HEK293 (cell line): ENCODE results near the gene MYL6B.

Experiments
- BCL11A ChIP-seq: fragments of 450-650 bp; formaldehyde crosslinking; IDR thresholded peaks from 2 replicates; pipeline ENCODE4 v1.5.1; 2016; ENCODE audit warnings: low read depth, missing biosample characterization, missing genetic modification characterization
- EGR2 ChIP-seq: fragments of 450-650 bp; formaldehyde crosslinking; IDR thresholded peaks from 2 replicates; pipeline ENCODE4 v1.5.1; 2016; ENCODE audit warnings: low read depth, missing biosample characterization, missing genetic modification characterization
- HOXC10 ChIP-seq: sonication (generic); formaldehyde crosslinking; IDR thresholded peaks from 2 replicates; pipeline ENCODE4 v1.8.1; 2023; ENCODE audit warnings: mild to moderate bottlenecking, missing genetic modification reagents
- IKZF3 ChIP-seq: fragments of 450-650 bp; IDR thresholded peaks from 2 replicates; pipeline ENCODE4 v1.5.0; 2018; ENCODE audit warnings: missing biosample characterization, mild to moderate bottlenecking, missing genetic modification characterization, moderate library complexity
- KLF16 ChIP-seq: fragments of 450-650 bp; formaldehyde crosslinking; IDR thresholded peaks from 2 replicates; pipeline ENCODE4 v1.5.1; 2017; ENCODE audit warnings: missing biosample characterization, missing genetic modification characterization
- MEIS1 ChIP-seq: sonication (generic); formaldehyde crosslinking; IDR thresholded peaks from 2 replicates; pipeline ENCODE4 v1.8.1; 2022; ENCODE audit warnings: missing genetic modification reagents, mild to moderate bottlenecking, borderline replicate concordance
- RBAK ChIP-seq: fragments of 450-650 bp; formaldehyde crosslinking; IDR thresholded peaks from 2 replicates; pipeline ENCODE4 v1.5.1; 2016; ENCODE audit warnings: missing biosample characterization, missing genetic modification characterization
- SP2 ChIP-seq: fragments of 450-650 bp; formaldehyde crosslinking; IDR thresholded peaks from 2 replicates; pipeline ENCODE4 v1.5.1; 2016; ENCODE audit warnings: missing biosample characterization, missing genetic modification characterization
- TCF7L2 ChIP-seq: IDR thresholded peaks from 2 replicates; pipeline ENCODE4 v1.6.1; 2011; ENCODE audit warnings: low read depth, mild to moderate bottlenecking, inconsistent platforms, low read length, moderate library complexity, borderline replicate concordance
- ZBTB20 ChIP-seq: fragments of 450-650 bp; formaldehyde crosslinking; IDR thresholded peaks from 2 replicates; pipeline ENCODE4 v1.5.1; 2016; ENCODE audit warnings: missing biosample characterization, missing genetic modification characterization
- ZBTB48 ChIP-seq: fragments of 450-650 bp; formaldehyde crosslinking; IDR thresholded peaks from 2 replicates; pipeline ENCODE4 v1.5.1; 2016; ENCODE audit warnings: missing biosample characterization, missing genetic modification characterization
- ZBTB7A ChIP-seq: fragments of 450-650 bp; formaldehyde crosslinking; IDR thresholded peaks from 2 replicates; pipeline ENCODE4 v1.5.1; 2016; ENCODE audit warnings: low read depth, missing biosample characterization, missing genetic modification characterization
- ZIC2 ChIP-seq: fragments of 450-650 bp; formaldehyde crosslinking; IDR thresholded peaks from 2 replicates; pipeline ENCODE4 v1.5.1; 2016; ENCODE audit warnings: missing biosample characterization, missing genetic modification characterization
- ZNF114 ChIP-seq: fragments of 450-650 bp; formaldehyde crosslinking; IDR thresholded peaks from 2 replicates; pipeline ENCODE4 v1.5.0; 2017; ENCODE audit warnings: missing biosample characterization, missing genetic modification characterization
- ZNF155 ChIP-seq: fragments of 450-650 bp; formaldehyde crosslinking; IDR thresholded peaks from 2 replicates; pipeline ENCODE4 v1.5.1; 2016; ENCODE audit warnings: missing biosample characterization, missing genetic modification characterization
- ZNF23 ChIP-seq: fragments of 450-650 bp; formaldehyde crosslinking; IDR thresholded peaks from 2 replicates; pipeline ENCODE4 v1.5.1; 2016; ENCODE audit warnings: missing biosample characterization, missing genetic modification characterization, borderline replicate concordance
- ZNF354C ChIP-seq: fragments of 450-650 bp; formaldehyde crosslinking; IDR thresholded peaks from 2 replicates; pipeline ENCODE4 v1.5.1; 2016; ENCODE audit warnings: missing biosample characterization, missing genetic modification characterization, low read depth, borderline replicate concordance
- ZNF394 ChIP-seq: fragments of 450-650 bp; formaldehyde crosslinking; IDR thresholded peaks from 2 replicates; pipeline ENCODE4 v1.5.1; 2016; ENCODE audit warnings: missing biosample characterization, missing genetic modification characterization, mild to moderate bottlenecking, moderate library complexity, borderline replicate concordance
- ZNF433 ChIP-seq: fragments of 450-650 bp; formaldehyde crosslinking; IDR thresholded peaks from 2 replicates; pipeline ENCODE4 v1.5.1; 2016; ENCODE audit warnings: missing biosample characterization, missing genetic modification characterization, low read depth
- ZNF549 ChIP-seq: fragments of 450-650 bp; IDR thresholded peaks from 2 replicates; pipeline ENCODE4 v1.5.1; 2018; ENCODE audit warnings: missing biosample characterization, missing genetic modification characterization, mild to moderate bottlenecking, inconsistent platforms, moderate library complexity
- ZNF558 ChIP-seq: fragments of 450-650 bp; formaldehyde crosslinking; IDR thresholded peaks from 2 replicates; pipeline ENCODE4 v1.5.1; 2016; ENCODE audit warnings: missing biosample characterization, missing genetic modification characterization
- ZNF664 ChIP-seq: fragments of 450-650 bp; formaldehyde crosslinking; IDR thresholded peaks from 2 replicates; pipeline ENCODE4 v1.5.1; 2016; ENCODE audit warnings: missing biosample characterization, missing genetic modification characterization
- ZXDB ChIP-seq: fragments of 450-650 bp; formaldehyde crosslinking; IDR thresholded peaks from 2 replicates; pipeline ENCODE4 v1.5.1; 2016; ENCODE audit warnings: missing biosample characterization, missing genetic modification characterization
- TF ChIP-seq, protein P1 (sequence below): fragments of 450-650 bp; formaldehyde crosslinking; IDR thresholded peaks from 2 replicates; pipeline ENCODE4 v1.5.0; 2017; ENCODE audit warnings: missing biosample characterization, missing genetic modification characterization, borderline replicate concordance
- TF ChIP-seq, protein P2 (sequence below): fragments of 450-650 bp; formaldehyde crosslinking; IDR thresholded peaks from 2 replicates; pipeline ENCODE4 v1.5.1; 2016; ENCODE audit warnings: missing biosample characterization, missing genetic modification characterization
- TF ChIP-seq, protein P3 (sequence below): fragments of 450-650 bp; formaldehyde crosslinking; IDR thresholded peaks from 2 replicates; pipeline ENCODE4 v1.5.1; 2016; ENCODE audit warnings: missing biosample characterization, missing genetic modification characterization
- TF ChIP-seq, protein P4 (sequence below): fragments of 450-650 bp; IDR thresholded peaks from 2 replicates; pipeline ENCODE4 v1.5.1; 2018; ENCODE audit warnings: missing biosample characterization, missing genetic modification characterization
- TF ChIP-seq, protein P5 (sequence below): fragments of 450-650 bp; formaldehyde crosslinking; IDR thresholded peaks from 2 replicates; pipeline ENCODE4 v1.5.1; 2016; ENCODE audit warnings: missing biosample characterization, missing genetic modification characterization

Gene MYL6B

DNA sequence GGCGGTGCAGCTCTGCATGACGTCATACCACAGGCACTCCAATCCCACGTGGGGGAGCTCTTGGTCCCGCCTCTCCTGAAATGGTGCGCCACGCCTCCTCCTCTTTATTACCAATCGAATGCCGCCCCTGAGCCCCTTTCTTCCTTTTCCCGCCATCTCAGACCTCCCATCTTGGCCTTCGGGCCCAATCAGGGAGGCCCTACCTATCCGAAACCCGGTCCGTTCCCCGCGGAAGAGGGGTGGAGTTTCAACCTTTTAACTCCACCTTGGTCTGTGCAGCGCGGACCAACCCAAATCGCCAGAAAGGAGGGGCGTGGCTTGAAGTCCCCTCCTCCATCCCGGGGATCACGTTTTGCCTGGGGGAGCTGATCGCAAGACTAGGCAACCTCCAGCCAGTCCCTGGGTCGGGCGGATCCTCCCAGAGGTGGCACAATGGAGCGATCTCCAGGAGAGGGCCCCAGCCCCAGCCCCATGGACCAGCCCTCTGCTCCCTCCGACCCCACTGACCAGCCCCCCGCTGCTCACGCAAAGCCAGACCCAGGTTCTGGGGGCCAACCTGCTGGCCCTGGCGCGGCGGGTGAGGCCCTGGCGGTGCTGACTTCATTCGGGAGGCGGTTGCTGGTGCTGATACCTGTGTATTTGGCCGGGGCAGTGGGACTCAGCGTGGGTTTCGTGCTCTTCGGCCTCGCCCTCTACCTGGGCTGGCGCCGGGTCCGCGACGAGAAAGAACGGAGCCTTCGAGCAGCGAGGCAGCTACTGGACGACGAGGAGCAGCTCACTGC lies 24.3 kb upstream of the MYL6B start, which contains the start of gene ESYT1 (continued):
- TF ChIP-seq, protein P1, sequence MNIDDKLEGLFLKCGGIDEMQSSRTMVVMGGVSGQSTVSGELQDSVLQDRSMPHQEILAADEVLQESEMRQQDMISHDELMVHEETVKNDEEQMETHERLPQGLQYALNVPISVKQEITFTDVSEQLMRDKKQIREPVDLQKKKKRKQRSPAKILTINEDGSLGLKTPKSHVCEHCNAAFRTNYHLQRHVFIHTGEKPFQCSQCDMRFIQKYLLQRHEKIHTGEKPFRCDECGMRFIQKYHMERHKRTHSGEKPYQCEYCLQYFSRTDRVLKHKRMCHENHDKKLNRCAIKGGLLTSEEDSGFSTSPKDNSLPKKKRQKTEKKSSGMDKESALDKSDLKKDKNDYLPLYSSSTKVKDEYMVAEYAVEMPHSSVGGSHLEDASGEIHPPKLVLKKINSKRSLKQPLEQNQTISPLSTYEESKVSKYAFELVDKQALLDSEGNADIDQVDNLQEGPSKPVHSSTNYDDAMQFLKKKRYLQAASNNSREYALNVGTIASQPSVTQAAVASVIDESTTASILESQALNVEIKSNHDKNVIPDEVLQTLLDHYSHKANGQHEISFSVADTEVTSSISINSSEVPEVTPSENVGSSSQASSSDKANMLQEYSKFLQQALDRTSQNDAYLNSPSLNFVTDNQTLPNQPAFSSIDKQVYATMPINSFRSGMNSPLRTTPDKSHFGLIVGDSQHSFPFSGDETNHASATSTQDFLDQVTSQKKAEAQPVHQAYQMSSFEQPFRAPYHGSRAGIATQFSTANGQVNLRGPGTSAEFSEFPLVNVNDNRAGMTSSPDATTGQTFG, result no peak
- TF ChIP-seq ZBTB7A (tag by site-specific recombination) (no peak), ZNF549 (tag by site-specific recombination) (no peak), EGR2 (tag by site-specific recombination) (no peak), KLF16 (peak; percentile 16; the same call in 1 of the 2 replicates), IKZF3 (tag by site-specific recombination) (peak; percentile 67), ZNF558 (no peak), ZXDB (tag by site-specific recombination) (peak; percentile 79), ZNF114 (no peak), RBAK (tag by site-specific recombination) (no peak), ZNF664 (tag by site-specific recombination) (no peak), ZNF354C (no peak), ZNF23 (tag by site-specific recombination) (no peak), TCF7L2 (no peak), ZBTB48 (tag by site-specific recombination) (peak; percentile 85), MEIS1 (CRISPR knock-in tag) (no peak), ZBTB20 (tag by site-specific recombination) (peak; percentile 56), HOXC10 (CRISPR knock-in tag) (no peak), ZNF433 (tag by site-specific recombination) (no peak), ZIC2 (tag by site-specific recombination) (peak; percentile 62), BCL11A (tag by site-specific recombination) (0 out of 2 replicates have a peak, but pooled peaks have one; percentile 22), ZNF394 (tag by site-specific recombination) (peak; percentile 54; the same call in 1 of the 2 replicates), SP2 (tag by site-specific recombination) (peak; percentile 99), ZNF155 (no peak)
- TF ChIP-seq, protein P2, sequence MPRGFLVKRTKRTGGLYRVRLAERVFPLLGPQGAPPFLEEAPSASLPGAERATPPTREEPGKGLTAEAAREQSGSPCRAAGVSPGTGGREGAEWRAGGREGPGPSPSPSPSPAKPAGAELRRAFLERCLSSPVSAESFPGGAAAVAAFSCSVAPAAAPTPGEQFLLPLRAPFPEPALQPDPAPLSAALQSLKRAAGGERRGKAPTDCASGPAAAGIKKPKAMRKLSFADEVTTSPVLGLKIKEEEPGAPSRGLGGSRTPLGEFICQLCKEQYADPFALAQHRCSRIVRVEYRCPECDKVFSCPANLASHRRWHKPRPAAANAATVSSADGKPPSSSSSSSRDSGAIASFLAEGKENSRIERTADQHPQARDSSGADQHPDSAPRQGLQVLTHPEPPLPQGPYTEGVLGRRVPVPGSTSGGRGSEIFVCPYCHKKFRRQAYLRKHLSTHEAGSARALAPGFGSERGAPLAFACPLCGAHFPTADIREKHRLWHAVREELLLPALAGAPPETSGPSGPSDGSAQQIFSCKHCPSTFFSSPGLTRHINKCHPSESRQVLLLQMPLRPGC (tag by site-specific recombination), result 0 out of 2 replicates have a peak, but pooled peaks have one; percentile 15
- TF ChIP-seq, protein P3, sequence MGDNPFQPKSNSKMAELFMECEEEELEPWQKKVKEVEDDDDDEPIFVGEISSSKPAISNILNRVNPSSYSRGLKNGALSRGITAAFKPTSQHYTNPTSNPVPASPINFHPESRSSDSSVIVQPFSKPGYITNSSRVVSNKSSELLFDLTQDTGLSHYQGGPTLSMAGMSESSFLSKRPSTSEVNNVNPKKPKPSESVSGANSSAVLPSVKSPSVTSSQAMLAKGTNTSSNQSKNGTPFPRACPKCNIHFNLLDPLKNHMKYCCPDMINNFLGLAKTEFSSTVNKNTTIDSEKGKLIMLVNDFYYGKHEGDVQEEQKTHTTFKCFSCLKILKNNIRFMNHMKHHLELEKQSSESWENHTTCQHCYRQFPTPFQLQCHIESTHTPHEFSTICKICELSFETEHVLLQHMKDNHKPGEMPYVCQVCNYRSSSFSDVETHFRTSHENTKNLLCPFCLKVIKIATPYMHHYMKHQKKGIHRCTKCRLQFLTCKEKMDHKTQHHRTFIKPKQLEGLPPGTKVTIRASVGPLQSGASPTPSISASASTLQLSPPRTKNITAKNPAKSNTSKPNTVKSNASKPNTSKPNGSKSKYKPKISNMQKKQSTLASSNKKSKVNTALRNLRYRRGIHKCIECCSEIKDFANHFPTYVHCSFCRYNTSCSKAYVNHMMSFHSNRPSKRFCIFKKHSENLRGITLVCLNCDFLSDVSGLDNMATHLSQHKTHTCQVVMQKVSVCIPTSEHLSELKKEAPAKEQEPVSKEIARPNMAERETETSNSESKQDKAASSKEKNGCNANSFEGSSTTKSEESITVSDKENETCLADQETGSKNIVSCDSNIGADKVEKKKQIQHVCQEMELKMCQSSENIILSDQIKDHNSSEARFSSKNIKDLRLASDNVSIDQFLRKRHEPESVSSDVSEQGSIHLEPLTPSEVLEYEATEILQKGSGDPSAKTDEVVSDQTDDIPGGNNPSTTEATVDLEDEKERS, result no peak
- TF ChIP-seq, protein P4, sequence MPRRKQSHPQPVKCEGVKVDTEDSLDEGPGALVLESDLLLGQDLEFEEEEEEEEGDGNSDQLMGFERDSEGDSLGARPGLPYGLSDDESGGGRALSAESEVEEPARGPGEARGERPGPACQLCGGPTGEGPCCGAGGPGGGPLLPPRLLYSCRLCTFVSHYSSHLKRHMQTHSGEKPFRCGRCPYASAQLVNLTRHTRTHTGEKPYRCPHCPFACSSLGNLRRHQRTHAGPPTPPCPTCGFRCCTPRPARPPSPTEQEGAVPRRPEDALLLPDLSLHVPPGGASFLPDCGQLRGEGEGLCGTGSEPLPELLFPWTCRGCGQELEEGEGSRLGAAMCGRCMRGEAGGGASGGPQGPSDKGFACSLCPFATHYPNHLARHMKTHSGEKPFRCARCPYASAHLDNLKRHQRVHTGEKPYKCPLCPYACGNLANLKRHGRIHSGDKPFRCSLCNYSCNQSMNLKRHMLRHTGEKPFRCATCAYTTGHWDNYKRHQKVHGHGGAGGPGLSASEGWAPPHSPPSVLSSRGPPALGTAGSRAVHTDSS, result no peak
- TF ChIP-seq, protein P5, sequence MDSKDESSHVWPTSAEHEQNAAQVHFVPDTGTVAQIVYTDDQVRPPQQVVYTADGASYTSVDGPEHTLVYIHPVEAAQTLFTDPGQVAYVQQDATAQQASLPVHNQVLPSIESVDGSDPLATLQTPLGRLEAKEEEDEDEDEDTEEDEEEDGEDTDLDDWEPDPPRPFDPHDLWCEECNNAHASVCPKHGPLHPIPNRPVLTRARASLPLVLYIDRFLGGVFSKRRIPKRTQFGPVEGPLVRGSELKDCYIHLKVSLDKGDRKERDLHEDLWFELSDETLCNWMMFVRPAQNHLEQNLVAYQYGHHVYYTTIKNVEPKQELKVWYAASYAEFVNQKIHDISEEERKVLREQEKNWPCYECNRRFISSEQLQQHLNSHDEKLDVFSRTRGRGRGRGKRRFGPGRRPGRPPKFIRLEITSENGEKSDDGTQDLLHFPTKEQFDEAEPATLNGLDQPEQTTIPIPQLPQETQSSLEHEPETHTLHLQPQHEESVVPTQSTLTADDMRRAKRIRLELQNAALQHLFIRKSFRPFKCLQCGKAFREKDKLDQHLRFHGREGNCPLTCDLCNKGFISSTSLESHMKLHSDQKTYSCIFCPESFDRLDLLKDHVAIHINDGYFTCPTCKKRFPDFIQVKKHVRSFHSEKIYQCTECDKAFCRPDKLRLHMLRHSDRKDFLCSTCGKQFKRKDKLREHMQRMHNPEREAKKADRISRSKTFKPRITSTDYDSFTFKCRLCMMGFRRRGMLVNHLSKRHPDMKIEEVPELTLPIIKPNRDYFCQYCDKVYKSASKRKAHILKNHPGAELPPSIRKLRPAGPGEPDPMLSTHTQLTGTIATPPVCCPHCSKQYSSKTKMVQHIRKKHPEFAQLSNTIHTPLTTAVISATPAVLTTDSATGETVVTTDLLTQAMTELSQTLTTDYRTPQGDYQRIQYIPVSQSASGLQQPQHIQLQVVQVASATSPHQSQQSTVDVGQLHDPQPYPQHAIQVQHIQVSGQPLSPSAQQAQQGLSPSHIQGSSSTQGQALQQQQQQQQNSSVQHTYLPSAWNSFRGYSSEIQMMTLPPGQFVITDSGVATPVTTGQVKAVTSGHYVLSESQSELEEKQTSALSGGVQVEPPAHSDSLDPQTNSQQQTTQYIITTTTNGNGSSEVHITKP, result peak; percentile 95
